Measurements from ENCODE around the gene CTNNA2. TPM values are rescaled to one million over a fixed set of nuclear protein-coding genes. Genes with fewer than 3 reads are reported as not detected.
A peak's percentile ranks its signal among the peaks of the same experiment; 100 is the strongest.

The CTNNA2 gene
- total RNA-seq, 1 donor from 2014 or later: 43.5 TPM

GRCh38 chr2:79782576-79783452 is 270.0 kb downstream of the CTNNA2 start:
- Histone ChIP-seq H3K4me1 (peaks cover 12% of the 10 kb centered on the region), H3K27me3 (no peaks in the 10 kb centered on the region), H3K36me3 (no peaks in the 10 kb centered on the region), H3K4me2 (peak overlapping the region; percentile 10), H3K9me3 (ENCODE audit: low read depth) (no peaks in the 10 kb centered on the region), H3K27ac (peak overlapping the region; percentile 65), H3F3A (ENCODE audit: low read depth) (peaks cover 11% of the 10 kb centered on the region), H2AFZ (replicated peaks) (no peak overlapping the region), H4K20me1 (ENCODE audit: low read depth) (no peaks in the 10 kb centered on the region), H3K9ac (no peak overlapping the region), H3K79me2 (ENCODE audit: low read depth) (no peaks in the 10 kb centered on the region), H3K4me3 (no peak overlapping the region)
- Mint-ChIP-seq H3K9me3 (no peaks in the 10 kb centered on the region), H3K4me1 (peaks cover 12% of the 10 kb centered on the region), H3K27me3 (ENCODE audit: insufficient read depth, low read depth) (peaks cover 2% of the 10 kb centered on the region), H3K36me3 (no peaks in the 10 kb centered on the region), H3K27ac (no peak overlapping the region), H3K4me3 (no peak overlapping the region)
- peak; percentile 73 for DNase-seq (ENCODE audit: low spot score)
- no peak for TF ChIP-seq EZH2phosphoT487 (IDR thresholded peaks at IDR 0.05)
- no peak for TF ChIP-seq CTCF (IDR thresholded peaks at IDR 0.05)
- no peak for TF ChIP-seq EZH2 (IDR thresholded peaks at IDR 0.05)

DNA sequence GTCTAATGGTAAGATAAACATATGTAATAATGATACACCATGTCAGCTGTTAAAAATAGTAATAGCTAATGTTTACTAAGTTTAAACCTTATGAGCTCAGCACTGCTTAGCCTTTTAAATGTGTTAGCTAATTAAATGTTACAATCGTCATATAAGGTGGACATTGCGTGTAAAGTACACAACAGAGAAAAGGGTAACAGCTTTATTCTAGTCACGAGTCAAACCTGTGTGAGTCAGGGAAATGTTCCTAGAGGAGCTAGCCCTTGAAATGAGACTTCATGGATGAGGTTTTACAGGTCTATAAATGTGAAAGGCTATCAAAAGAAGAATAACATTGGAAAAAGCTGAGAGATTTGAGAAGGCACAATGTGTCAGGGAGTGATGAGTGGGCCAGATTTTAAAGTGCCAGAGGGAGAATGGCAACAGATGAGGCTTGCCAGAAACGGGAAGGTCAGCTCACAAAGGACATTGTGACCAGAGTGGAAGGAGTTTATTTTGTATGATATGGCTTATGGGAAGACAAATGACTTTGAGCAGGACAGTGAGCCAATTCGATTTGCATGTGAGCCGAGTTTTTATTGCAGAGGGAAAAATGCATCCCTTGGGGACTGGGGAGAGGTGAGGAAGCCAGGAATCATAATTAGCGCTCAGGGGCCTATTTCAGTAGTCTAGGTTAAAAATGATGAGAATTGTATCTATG is 276.3 kb downstream of the CTNNA2 start:
- no peak for DNase-seq (ENCODE audit: low spot score)
- Histone ChIP-seq H3K9me3 (ENCODE audit: low read depth) (no peaks in the 10 kb centered on the region), H3K27ac (no peak overlapping the region), H3K4me3 (no peak overlapping the region), H3K79me2 (ENCODE audit: low read depth) (no peaks in the 10 kb centered on the region), H3F3A (ENCODE audit: low read depth) (no peaks in the 10 kb centered on the region), H3K4me1 (peaks cover 4% of the 10 kb centered on the region), H3K9ac (no peak overlapping the region), H4K20me1 (ENCODE audit: low read depth) (no peaks in the 10 kb centered on the region), H3K27me3 (no peaks in the 10 kb centered on the region), H3K36me3 (no peaks in the 10 kb centered on the region), H3K4me2 (no peak overlapping the region), H2AFZ (replicated peaks) (no peak overlapping the region)
- TF ChIP-seq EZH2phosphoT487 (IDR thresholded peaks at IDR 0.05): no peak
- TF ChIP-seq CTCF (IDR thresholded peaks at IDR 0.05): no peak
- no peak for TF ChIP-seq EZH2 (IDR thresholded peaks at IDR 0.05)
- no peak overlapping the region for H3K27ac Mint-ChIP-seq
- H3K4me3 Mint-ChIP-seq: no peak overlapping the region
- peaks cover 2% of the 10 kb centered on the region for H3K27me3 Mint-ChIP-seq (ENCODE audit: insufficient read depth, low read depth)
- H3K9me3 Mint-ChIP-seq: no peaks in the 10 kb centered on the region
- H3K4me1 Mint-ChIP-seq: no peaks in the 10 kb centered on the region
- no peaks in the 10 kb centered on the region for H3K36me3 Mint-ChIP-seq

DNA sequence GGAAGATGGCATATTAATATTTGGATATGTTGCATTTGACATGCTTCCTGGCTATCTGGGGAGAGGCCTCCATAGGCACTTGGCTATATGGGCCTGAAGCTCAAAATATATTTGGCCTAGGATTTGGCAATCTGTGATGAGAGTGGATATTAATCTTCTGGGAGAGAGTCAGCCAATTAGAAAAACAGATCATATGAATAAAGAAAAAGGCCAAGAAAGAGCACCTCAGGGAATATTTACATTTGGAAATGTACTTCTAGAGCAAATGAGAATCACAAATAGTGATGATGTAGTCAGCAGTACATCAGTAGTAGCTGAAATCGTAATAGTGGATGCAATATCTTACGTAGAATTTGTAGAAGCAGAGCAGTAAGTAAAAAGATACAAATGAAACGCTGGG is 277.0 kb downstream of the CTNNA2 start:
- H3K9ac ChIP-seq: no peak overlapping the region
- H3K4me1 Mint-ChIP-seq: no peaks in the 10 kb centered on the region
- DNase-seq (ENCODE audit: low spot score): no peak
- no peaks in the 10 kb centered on the region for H3K79me2 ChIP-seq (ENCODE audit: low read depth)
- no peaks in the 10 kb centered on the region for H3F3A ChIP-seq (ENCODE audit: low read depth)
- no peaks in the 10 kb centered on the region for H3K9me3 Mint-ChIP-seq
- H4K20me1 ChIP-seq (ENCODE audit: low read depth): no peaks in the 10 kb centered on the region
- H3K27me3 ChIP-seq: no peaks in the 10 kb centered on the region
- no peak overlapping the region for H3K27ac ChIP-seq
- no peak overlapping the region for H3K4me3 Mint-ChIP-seq
- no peaks in the 10 kb centered on the region for H3K36me3 Mint-ChIP-seq
- no peaks in the 10 kb centered on the region for H3K36me3 ChIP-seq
- TF ChIP-seq CTCF (IDR thresholded peaks at IDR 0.05): no peak
- no peak overlapping the region for H3K4me3 ChIP-seq
- H3K27me3 Mint-ChIP-seq (ENCODE audit: insufficient read depth, low read depth): peaks cover 2% of the 10 kb centered on the region
- H3K9me3 ChIP-seq (ENCODE audit: low read depth): no peaks in the 10 kb centered on the region
- H3K4me1 ChIP-seq: peaks cover 4% of the 10 kb centered on the region
- no peak overlapping the region for H2AFZ ChIP-seq (replicated peaks)
- no peak overlapping the region for H3K4me2 ChIP-seq
- no peak overlapping the region for H3K27ac Mint-ChIP-seq

All from neural progenitor cell (in vitro differentiated cells).